GM18870 (cell line): ENCODE data around the gene G6PD.
A peak's percentile ranks its signal among the peaks of the same experiment; 100 is the strongest.
"Not testable (repeated sequence)": the region's sequence is repeated elsewhere in the genome, so short reads cannot be mapped to it uniquely, and the experiment has no call there.

Source experiments
- ATAC-seq: cut with Tn5 transposase; IDR thresholded peaks from one replicate; pipeline ENCODE4 v1.9.1; 2021; ENCODE audit warnings: moderate library complexity; ENCODE audit not compliant: unreplicated experiment

The G6PD gene

GRCh38 chrX:154545673-154546274, 872 bp downstream of the G6PD start:
- no peak for ATAC-seq

- ATAC-seq, result no peak
Observed at GRCh38 chrX:154542723-154543424, 3.8 kb downstream of the G6PD start.

GRCh38 chrX:154541896-154542722, 4.5 kb downstream of the G6PD start:
- no peak for ATAC-seq

GRCh38 chrX:154541589-154541895, 5.1 kb downstream of the G6PD start:
- no peak for ATAC-seq

GRCh38 chrX:154540897-154541535, 5.6 kb downstream of the G6PD start:
- ATAC-seq, result no peak

GRCh38 chrX:154540365-154540764, 6.3 kb downstream of the G6PD start:
- not testable (repeated sequence) for ATAC-seq

- no peak for ATAC-seq
Observed at GRCh38 chrX:154539077-154539476, 7.6 kb downstream of the G6PD start.

- ATAC-seq, result no peak
Observed at GRCh38 chrX:154535892-154536291, 10.8 kb downstream of the G6PD start.

GRCh38 chrX:154534526-154535322, 11.9 kb downstream of the G6PD start:
- peak; percentile 89 for ATAC-seq

- no peak for ATAC-seq
Observed at GRCh38 chrX:154532690-154533089, 14.0 kb downstream of the G6PD start.

GRCh38 chrX:154531626-154532025, 15.0 kb downstream of the G6PD start:
- ATAC-seq, result no peak

GRCh38 chrX:154530286-154530685, 16.4 kb downstream of the G6PD start:
- no peak for ATAC-seq

GRCh38 chrX:154529206-154529612, 17.4 kb downstream of the G6PD start:
- no peak for ATAC-seq

- peak; percentile 55 for ATAC-seq
Observed at GRCh38 chrX:154526901-154527675, 19.6 kb downstream of the G6PD start.

- no peak for ATAC-seq
Observed at GRCh38 chrX:154525606-154526490, 20.8 kb downstream of the G6PD start.

- no peak for ATAC-seq
Observed at GRCh38 chrX:154519389-154519788, 27.3 kb downstream of the G6PD start.

- ATAC-seq, result no peak
Observed at GRCh38 chrX:154517101-154517781, 29.4 kb downstream of the G6PD start.

- no peak for ATAC-seq
Observed at GRCh38 chrX:154516656-154517100, 30.0 kb downstream of the G6PD start.
